Hindlimb muscle (tissue), 1 donor: ENCODE measurements around the gene NRP2. TPM values are rescaled to one million over a fixed set of nuclear protein-coding genes. Genes with fewer than 3 reads are reported as not detected.

Experiments used
- DNase-seq: peaks from one replicate; pipeline ENCODE4 v3.0.0-alpha.2; 2013
- polyA plus RNA-seq: library from polyadenylated mRNA; unstranded; fragments of 120-200 nt; gene quantifications from one replicate; pipeline ENCODE4 v1.2.1, GENCODE V29; 2013; ENCODE audit not compliant: insufficient read length

Gene NRP2
- polyA plus RNA-seq, 1 donor: 11.1 TPM

- DNase-seq: no peak
Observed at GRCh38 chr2:205808486-205809121, 126.3 kb downstream of the NRP2 start.

- no peak for DNase-seq
Observed at GRCh38 chr2:205811387-205811786, 129.1 kb downstream of the NRP2 start.

- no peak for DNase-seq
Observed at GRCh38 chr2:205814039-205814364, 131.7 kb downstream of the NRP2 start.

- DNase-seq: no peak
Observed at GRCh38 chr2:205815673-205816072, 133.4 kb downstream of the NRP2 start.

GRCh38 chr2:205816268-205816667, 134.0 kb downstream of the NRP2 start:
- DNase-seq: no peak

GRCh38 chr2:205822579-205822978, 140.3 kb downstream of the NRP2 start:
- no peak for DNase-seq

GRCh38 chr2:205827809-205828365, 145.6 kb downstream of the NRP2 start:
- DNase-seq: no peak

GRCh38 chr2:205833864-205834263, 151.6 kb downstream of the NRP2 start:
- DNase-seq: no peak

GRCh38 chr2:205834796-205835195, 152.5 kb downstream of the NRP2 start:
- no peak for DNase-seq

GRCh38 chr2:205835251-205835791, 153.0 kb downstream of the NRP2 start:
- no peak for DNase-seq

- DNase-seq: no peak
Observed at GRCh38 chr2:205835923-205836322, 153.6 kb downstream of the NRP2 start.

GRCh38 chr2:205836477-205837221, 154.3 kb downstream of the NRP2 start:
- no peak for DNase-seq

GRCh38 chr2:205837663-205838062, 155.4 kb downstream of the NRP2 start:
- DNase-seq: no peak

- DNase-seq: no peak
Observed at GRCh38 chr2:205845446-205845845, 163.1 kb downstream of the NRP2 start.
